Esophagus muscularis mucosa (tissue), 4 donors: ENCODE measurements around the gene DOCK1.

ENCODE experiments used
- CTCF ChIP-seq, 3 experiments: fragments of 200-600 bp in 2 of 3; fragments of 450-650 bp in 1 of 3; sonication (generic) in 2 of 3; IDR thresholded peaks; one replicate each; pipeline ENCODE4 v1.5.1; 2017 to 2019; ENCODE audit warnings: antibody characterized with exemption in 3 of 3, mild to moderate bottlenecking in 2 of 3, moderate library complexity in 1 of 3
- EP300 ChIP-seq: sonication (generic); formaldehyde crosslinking; IDR thresholded peaks from one replicate; pipeline ENCODE4 v1.6.1; 2017; ENCODE audit warnings: antibody characterized with exemption
- POLR2A ChIP-seq: fragments of 450-650 bp; IDR thresholded peaks from one replicate; pipeline ENCODE4 v1.6.1; 2017; ENCODE audit warnings: antibody characterized with exemption, moderate library complexity, mild to moderate bottlenecking, low read depth

GRCh38 chr10:127069436-127069835 is 164.2 kb downstream of the DOCK1 start:
- TF ChIP-seq EP300 (no peak), POLR2A (no peak), CTCF (IDR thresholded peaks at IDR 0.05) (no peak)
